SK-N-SH treated with all-trans-retinoic acid at 6 μM for 48 hours (cell line): ENCODE measurements around the gene PFKP.

Experiments used
- CSDC2 ChIP-seq: fragments of 250-450 bp; sonication (Bioruptor Pico); IDR thresholded peaks from 2 replicates; pipeline ENCODE4 v1.5.0; 2020; ENCODE audit warnings: mild to moderate bottlenecking, moderate library complexity
- ISL1 ChIP-seq: fragments of 250-450 bp; sonication (Bioruptor Pico); IDR thresholded peaks from 2 replicates; pipeline ENCODE4 v2.1.2; 2022; ENCODE audit warnings: mild to moderate bottlenecking, moderate library complexity
- ZFP3 ChIP-seq: fragments of 250-450 bp; sonication (Bioruptor Pico); IDR thresholded peaks from 2 replicates; pipeline ENCODE4 v1.5.0; 2020; ENCODE audit warnings: mild to moderate bottlenecking, moderate library complexity
- ZFP30 ChIP-seq: fragments of 450-650 bp; formaldehyde crosslinking; IDR thresholded peaks from 2 replicates; pipeline ENCODE4 v1.5.0; 2022; ENCODE audit warnings: mild to moderate bottlenecking, moderate library complexity
- ZNF565 ChIP-seq: fragments of 450-650 bp; formaldehyde crosslinking; conservative IDR thresholded peaks from 2 replicates; pipeline ENCODE4 v1.5.0; 2020; ENCODE audit warnings: low read depth, mild to moderate bottlenecking, moderate library complexity
- ZNF70 ChIP-seq: fragments of 450-650 bp; formaldehyde crosslinking; IDR thresholded peaks from 2 replicates; pipeline ENCODE4 v1.5.0; 2020; ENCODE audit warnings: mild to moderate bottlenecking, moderate library complexity
- TF ChIP-seq, protein P1 (sequence below): fragments of 250-450 bp; sonication (Bioruptor Pico); IDR thresholded peaks from 2 replicates; pipeline ENCODE4 v1.8.0; 2020; ENCODE audit warnings: mild to moderate bottlenecking, moderate library complexity, borderline replicate concordance

DNA sequence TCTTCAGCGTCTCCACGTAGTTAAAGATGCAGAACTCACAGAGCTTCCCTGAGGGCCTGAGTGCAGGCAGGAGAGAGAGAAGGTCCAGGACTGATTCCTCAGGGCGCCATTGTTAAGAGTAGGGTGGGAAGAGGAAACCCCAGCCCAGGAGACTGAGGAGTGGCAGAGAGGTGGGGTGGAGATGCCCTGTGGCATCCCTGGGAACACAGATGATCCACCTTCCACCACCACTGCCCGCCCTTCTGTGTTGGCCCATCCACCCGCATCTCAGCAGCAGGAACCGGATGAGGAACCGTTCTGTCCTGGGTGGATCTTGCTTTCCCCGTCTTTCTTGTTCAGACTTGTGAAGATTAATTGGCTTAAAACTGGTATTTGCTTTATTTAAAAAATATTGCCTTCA is 48.3 kb downstream of the PFKP start:
- no peak for TF ChIP-seq CSDC2 (CRISPR knock-in tag)
- TF ChIP-seq, protein P1, sequence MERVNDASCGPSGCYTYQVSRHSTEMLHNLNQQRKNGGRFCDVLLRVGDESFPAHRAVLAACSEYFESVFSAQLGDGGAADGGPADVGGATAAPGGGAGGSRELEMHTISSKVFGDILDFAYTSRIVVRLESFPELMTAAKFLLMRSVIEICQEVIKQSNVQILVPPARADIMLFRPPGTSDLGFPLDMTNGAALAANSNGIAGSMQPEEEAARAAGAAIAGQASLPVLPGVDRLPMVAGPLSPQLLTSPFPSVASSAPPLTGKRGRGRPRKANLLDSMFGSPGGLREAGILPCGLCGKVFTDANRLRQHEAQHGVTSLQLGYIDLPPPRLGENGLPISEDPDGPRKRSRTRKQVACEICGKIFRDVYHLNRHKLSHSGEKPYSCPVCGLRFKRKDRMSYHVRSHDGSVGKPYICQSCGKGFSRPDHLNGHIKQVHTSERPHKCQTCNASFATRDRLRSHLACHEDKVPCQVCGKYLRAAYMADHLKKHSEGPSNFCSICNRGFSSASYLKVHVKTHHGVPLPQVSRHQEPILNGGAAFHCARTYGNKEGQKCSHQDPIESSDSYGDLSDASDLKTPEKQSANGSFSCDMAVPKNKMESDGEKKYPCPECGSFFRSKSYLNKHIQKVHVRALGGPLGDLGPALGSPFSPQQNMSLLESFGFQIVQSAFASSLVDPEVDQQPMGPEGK (CRISPR knock-in tag) = no peak
- TF ChIP-seq ZNF70 (CRISPR knock-in tag) = no peak
- TF ChIP-seq ISL1 (CRISPR knock-in tag) = no peak
- TF ChIP-seq ZFP30 = no peak
- no peak for TF ChIP-seq ZNF565 (CRISPR knock-in tag)
- no peak for TF ChIP-seq ZFP3 (CRISPR knock-in tag)
